Cardiac muscle cell (in vitro differentiated cells and primary cell): ENCODE data around the gene C5orf58. TPM values are rescaled to one million over a fixed set of nuclear protein-coding genes. Genes with fewer than 3 reads are reported as not detected.

Source experiments
- DNase-seq, 2 donors: peaks; one replicate each; pipeline versions ENCODE4 v3.0.0 to v3.0.0-alpha.2; 2010 to 2017; ENCODE audit warnings: low read depth in 1 of 2, low spot score in 1 of 2
- H3K27ac ChIP-seq: fragments of 200-600 bp; sonication (generic); 2 replicates; pipeline ENCODE4 v1.5.1; 2016
- H3K27me3 ChIP-seq: fragments of 200-600 bp; sonication (generic); 2 replicates; pipeline ENCODE4 v1.6.0; 2016; ENCODE audit warnings: control low read depth
- H3K36me3 ChIP-seq: fragments of 200-600 bp; sonication (generic); 2 replicates; pipeline ENCODE4 v1.5.1; 2016; ENCODE audit warnings: control low read depth
- H3K4me1 ChIP-seq: fragments of 200-600 bp; sonication (generic); 2 replicates; pipeline ENCODE4 v1.8.1; 2017; ENCODE audit warnings: low read depth, mild to moderate bottlenecking, mixed run types
- H3K4me3 ChIP-seq: fragments of 200-600 bp; sonication (generic); 2 replicates; pipeline ENCODE4 v1.5.1; 2016; ENCODE audit warnings: mild to moderate bottlenecking
- H3K9me3 ChIP-seq: fragments of 200-600 bp; sonication (generic); 2 replicates; pipeline ENCODE4 v1.5.1; 2017; ENCODE audit warnings: low read depth, mild to moderate bottlenecking, control low read depth
- polyA plus RNA-seq: library from polyadenylated mRNA; unstranded; fragments of >200 nt; fragmentation: Nextera tagmentation; extraction: Ambion mirVana; gene quantifications from 2 replicates; pipeline ENCODE4 v1.2.1, GENCODE V29; 2016
- total RNA-seq: library from RNA; depleted of rRNA; stranded (reverse); fragments of >200 nt; gene quantifications from 2 replicates; pipeline ENCODE4 v1.2.3, GENCODE V29; 2016
- TF ChIP-seq, protein P1 (sequence below): IDR thresholded peaks from 2 replicates; pipeline ENCODE4 v1.5.1; 2012; ENCODE audit warnings: low read depth, mild to moderate bottlenecking, low read length

Gene C5orf58
- total and polyA plus RNA-seq, 2 experiments from 2014 or later, result not detected

DNA sequence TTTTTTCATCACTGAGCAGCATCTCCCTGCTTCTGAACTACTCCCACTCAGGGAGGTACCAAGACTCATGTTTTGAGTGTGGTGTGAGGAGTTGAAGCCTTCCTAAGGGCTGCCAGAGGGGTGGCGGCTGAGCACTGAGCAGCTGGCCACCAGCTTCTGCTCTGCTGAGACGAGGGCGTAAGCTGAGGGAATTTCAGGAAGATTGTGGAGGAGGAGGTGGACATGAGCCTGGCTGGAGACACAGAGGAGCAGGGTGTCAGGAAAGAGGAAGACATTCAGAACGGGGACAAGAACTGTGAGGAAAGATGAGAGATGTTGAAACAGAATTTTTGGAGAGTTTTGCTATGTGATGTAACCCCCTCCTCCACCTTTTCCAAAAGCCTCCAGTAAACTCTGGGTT lies 57.0 kb downstream of the C5orf58 start:
- no peak for DNase-seq
- no peaks in the 10 kb centered on the region for H3K9me3 ChIP-seq
- TF ChIP-seq, protein P1, sequence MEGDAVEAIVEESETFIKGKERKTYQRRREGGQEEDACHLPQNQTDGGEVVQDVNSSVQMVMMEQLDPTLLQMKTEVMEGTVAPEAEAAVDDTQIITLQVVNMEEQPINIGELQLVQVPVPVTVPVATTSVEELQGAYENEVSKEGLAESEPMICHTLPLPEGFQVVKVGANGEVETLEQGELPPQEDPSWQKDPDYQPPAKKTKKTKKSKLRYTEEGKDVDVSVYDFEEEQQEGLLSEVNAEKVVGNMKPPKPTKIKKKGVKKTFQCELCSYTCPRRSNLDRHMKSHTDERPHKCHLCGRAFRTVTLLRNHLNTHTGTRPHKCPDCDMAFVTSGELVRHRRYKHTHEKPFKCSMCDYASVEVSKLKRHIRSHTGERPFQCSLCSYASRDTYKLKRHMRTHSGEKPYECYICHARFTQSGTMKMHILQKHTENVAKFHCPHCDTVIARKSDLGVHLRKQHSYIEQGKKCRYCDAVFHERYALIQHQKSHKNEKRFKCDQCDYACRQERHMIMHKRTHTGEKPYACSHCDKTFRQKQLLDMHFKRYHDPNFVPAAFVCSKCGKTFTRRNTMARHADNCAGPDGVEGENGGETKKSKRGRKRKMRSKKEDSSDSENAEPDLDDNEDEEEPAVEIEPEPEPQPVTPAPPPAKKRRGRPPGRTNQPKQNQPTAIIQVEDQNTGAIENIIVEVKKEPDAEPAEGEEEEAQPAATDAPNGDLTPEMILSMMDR, result no peak
- no peak overlapping the region for H3K4me3 ChIP-seq
- no peak overlapping the region for H3K27ac ChIP-seq
- no peaks in the 10 kb centered on the region for H3K27me3 ChIP-seq
- no peaks in the 10 kb centered on the region for H3K36me3 ChIP-seq
- H3K4me1 ChIP-seq, result no peaks in the 10 kb centered on the region

DNA sequence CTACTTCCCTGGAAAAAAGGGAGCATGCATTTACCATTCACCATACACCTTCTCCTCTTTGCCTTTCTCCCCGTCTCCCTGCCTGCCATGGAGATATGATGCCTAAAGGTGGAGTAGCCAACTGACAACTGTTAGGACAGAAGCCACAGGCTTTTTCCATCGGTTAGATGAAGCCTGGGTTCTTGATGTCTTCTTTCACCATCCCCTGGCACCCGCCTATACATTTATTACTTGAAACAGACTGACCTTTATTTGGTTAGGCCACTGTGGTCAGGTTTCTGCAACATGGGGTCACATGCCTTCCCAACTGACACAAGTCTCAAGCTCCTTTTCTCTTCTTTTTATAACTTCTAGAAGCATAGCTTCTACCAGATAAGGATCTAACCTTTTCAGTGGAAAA lies 57.7 kb downstream of the C5orf58 start:
- TF ChIP-seq, protein P1, result no peak
- H3K9me3 ChIP-seq, result no peaks in the 10 kb centered on the region

DNA sequence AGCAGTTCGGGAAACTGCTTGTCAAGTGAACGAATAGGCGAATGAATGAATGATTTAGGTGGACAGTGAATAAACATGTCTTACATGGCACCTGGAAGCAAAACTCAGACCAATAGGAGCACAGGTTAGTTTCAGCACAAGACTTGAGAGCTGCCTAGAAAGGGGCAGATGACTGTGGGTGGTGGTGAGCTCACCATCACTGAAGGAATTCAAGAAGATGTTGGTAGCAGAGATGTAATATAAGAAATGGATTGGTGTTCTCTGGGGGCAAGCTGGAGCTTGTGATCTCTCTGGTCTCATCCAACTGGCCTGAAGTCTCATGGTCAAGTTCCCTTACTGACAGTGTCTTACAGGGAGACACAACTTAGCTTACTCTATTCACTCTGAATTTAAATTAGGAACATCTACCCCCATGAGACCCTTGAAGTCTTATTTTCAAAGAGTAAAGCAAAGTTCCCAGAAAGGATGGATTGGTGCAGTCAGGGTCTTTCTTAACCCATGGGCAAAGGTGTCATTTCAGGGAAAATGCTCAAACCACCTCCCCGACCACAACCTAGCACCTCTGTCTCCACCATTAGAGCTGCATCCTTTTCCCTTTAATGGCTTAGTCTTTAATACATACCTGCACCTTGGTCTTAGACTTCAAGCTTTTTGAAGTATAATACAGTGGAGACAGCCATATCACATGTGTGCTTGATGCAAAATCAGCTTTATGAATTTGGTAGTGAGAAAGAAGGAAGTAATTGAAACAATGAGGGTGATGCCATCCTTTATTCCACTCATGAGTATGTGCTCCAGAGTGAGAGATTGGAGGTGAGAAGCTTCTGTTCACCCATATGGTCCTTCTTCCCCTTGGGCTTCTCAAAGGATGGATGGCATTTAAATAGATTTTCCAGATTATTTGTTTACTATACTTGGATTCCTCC lies 59.7 kb downstream of the C5orf58 start:
- no peaks in the 10 kb centered on the region for H3K4me1 ChIP-seq
- DNase-seq, result no peak
- H3K27me3 ChIP-seq, result no peaks in the 10 kb centered on the region
- H3K27ac ChIP-seq, result no peak overlapping the region
- no peaks in the 10 kb centered on the region for H3K9me3 ChIP-seq
- TF ChIP-seq, protein P1, result no peak
- no peaks in the 10 kb centered on the region for H3K36me3 ChIP-seq
- H3K4me3 ChIP-seq, result no peak overlapping the region

More for the DNA sequence above, 57.7 kb downstream of the C5orf58 start:
- no peaks in the 10 kb centered on the region for H3K36me3 ChIP-seq
- no peak for DNase-seq
- H3K27me3 ChIP-seq, result no peaks in the 10 kb centered on the region
- no peak overlapping the region for H3K4me3 ChIP-seq
- no peaks in the 10 kb centered on the region for H3K4me1 ChIP-seq
- H3K27ac ChIP-seq, result no peak overlapping the region

- Histone ChIP-seq H3K27ac (no peak overlapping the region), H3K4me1 (no peaks in the 10 kb centered on the region), H3K4me3 (no peak overlapping the region), H3K36me3 (no peaks in the 10 kb centered on the region), H3K27me3 (no peaks in the 10 kb centered on the region), H3K9me3 (no peaks in the 10 kb centered on the region)
- no peak for DNase-seq
- TF ChIP-seq, protein P1, result no peak
These were observed 60.5 kb downstream of the C5orf58 start for GRCh38 chr5:170293273-170293672.

GRCh38 chr5:170294057-170294456 lies 61.3 kb downstream of the C5orf58 start:
- H3K4me3 ChIP-seq, result no peak overlapping the region
- no peaks in the 10 kb centered on the region for H3K27me3 ChIP-seq
- TF ChIP-seq, protein P1, result no peak
- DNase-seq, result no peak
- no peaks in the 10 kb centered on the region for H3K4me1 ChIP-seq
- H3K9me3 ChIP-seq, result no peaks in the 10 kb centered on the region
- H3K27ac ChIP-seq, result no peak overlapping the region
- no peaks in the 10 kb centered on the region for H3K36me3 ChIP-seq
